GM18526 (cell line): ENCODE data around the gene ROBO1.

Experiments
- POLR2A ChIP-seq: IDR thresholded peaks from 3 replicates; pipeline ENCODE4 v1.6.1; 2011; ENCODE audit not compliant: insufficient read length; ENCODE audit errors: extremely low read depth

Gene ROBO1

GRCh38 chr3:78858174-78858573, 909.6 kb downstream of the ROBO1 start:
- TF ChIP-seq POLR2A, result no peak

DNA sequence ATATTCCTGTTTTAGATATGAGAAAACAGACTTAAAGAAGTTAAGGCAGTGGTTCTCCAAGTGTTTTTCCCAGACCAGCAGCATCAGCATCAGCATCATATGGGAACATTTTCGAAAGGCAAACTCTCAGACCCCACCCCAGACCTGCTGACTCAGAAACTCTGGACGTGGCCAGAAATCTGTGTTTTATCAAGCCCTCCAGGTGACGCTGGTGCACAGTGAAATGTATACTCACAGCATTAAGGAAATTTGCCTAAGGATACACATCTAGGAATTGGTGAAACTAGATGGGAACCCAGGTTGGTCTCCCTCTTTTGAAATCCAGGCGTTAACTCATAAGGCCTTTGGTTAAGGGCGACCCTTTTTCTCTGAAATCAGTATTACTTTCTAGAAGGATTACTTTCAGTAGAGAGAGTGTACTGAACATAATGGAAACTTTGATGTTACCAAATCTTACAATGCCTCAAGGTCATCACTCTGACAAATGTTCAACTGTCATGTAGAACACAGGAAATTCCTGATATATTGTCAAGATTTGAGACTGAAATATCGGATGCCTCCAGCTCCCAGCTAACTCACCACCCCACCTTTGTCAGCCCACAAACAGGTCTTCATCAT, 910.2 kb downstream of the ROBO1 start:
- no peak for TF ChIP-seq POLR2A

DNA sequence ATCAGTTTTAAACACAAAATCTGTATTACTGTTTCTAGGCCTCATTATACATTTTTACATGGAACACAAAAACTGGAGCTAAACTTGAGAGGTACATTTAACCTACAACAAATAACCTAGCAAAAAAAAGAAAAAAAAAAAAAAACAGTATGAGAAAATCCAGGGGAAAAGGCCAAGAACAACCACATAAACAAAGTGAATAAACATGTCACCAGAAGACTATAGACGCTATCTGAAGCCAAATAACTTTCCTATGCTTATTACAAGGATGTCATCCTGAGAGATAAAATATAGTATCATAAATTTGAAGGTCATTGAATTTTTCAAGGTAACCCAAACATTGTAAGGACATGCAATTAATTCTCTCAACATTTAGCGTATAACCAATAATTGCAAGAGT, 911.6 kb downstream of the ROBO1 start:
- TF ChIP-seq POLR2A, result no peak

DNA sequence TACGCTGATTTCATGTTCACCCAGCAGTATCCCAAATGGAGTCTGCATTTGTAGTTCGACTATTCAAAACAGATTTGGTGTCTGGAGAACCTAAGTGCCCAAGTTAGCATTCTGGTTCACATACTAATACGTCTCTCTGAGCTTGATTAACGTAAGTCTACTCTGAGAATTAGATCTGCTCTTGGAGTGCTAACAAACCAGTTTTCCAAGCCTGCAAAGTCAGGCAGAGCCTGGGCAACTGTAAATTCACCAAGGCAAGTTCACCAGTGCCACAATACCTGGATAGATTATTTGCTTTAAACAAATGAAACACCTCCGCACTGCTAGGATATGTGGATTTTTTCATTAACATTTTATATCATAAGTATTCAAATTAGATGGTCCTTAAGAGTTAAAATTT, 912.6 kb downstream of the ROBO1 start:
- no peak for TF ChIP-seq POLR2A

DNA sequence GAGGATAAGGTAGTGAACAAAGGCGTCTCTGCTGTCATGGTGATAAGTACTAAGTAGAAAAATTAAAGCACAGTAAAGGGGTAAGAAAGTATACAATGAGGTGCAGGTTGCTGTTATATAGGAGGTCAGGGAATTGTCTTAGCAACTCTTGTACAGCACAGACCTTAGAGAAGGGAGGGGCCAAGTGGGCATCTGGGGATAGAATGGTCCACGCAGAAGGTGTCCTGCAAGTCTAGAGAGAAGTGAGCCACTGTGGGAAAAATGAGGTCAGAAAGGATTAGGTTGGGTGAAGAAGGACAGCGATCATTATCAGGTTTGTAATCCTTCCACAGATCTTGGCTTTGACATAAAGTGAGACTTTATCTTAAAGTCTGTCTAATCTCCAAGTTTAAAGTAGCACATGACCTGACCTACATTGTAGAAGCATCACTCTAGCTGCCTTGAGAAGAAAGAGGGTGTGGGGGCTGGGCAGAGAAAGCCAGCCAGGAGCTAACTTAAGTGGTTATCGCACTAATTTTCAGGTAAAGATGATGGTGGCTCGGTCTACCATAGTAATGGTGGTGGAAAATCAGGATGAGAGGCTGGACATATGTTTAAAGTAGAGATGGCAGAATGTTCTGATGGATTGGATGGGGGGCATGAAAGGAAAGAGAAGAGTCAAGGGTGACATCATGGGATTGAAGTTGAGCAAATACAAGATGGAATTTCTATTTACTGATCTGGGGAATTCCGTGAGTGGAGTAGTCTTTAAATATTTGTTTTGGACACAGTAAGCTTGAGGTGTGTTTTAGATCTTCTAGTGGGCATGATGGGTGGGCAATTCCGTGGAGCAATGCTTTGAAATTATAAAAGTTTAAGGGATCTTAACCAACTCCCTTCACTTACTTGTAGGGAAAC, 919.2 kb downstream of the ROBO1 start:
- TF ChIP-seq POLR2A, result no peak

- no peak for TF ChIP-seq POLR2A
Observed at GRCh38 chr3:78847603-78848002, 920.2 kb downstream of the ROBO1 start.

GRCh38 chr3:78847203-78847602, 920.6 kb downstream of the ROBO1 start:
- TF ChIP-seq POLR2A, result no peak

DNA sequence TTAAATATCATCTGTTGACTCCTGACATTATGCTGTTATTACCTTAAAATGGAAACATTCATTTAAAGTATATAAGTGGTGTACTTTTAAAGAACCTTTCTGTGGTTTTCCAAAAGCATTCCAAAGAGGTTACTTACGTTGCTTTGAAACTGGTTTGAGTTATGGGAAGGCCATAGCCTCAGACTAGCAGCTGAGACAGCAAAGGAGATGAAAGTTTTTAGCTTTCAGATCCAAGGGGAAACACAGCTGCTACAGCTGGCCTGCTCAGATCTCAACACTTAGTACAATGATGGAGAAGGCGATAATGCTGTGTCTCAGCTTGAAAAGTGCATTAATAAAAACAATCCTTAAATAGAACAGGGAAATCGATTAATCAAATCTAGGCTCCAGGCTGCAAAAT, 921.1 kb downstream of the ROBO1 start:
- no peak for TF ChIP-seq POLR2A

DNA sequence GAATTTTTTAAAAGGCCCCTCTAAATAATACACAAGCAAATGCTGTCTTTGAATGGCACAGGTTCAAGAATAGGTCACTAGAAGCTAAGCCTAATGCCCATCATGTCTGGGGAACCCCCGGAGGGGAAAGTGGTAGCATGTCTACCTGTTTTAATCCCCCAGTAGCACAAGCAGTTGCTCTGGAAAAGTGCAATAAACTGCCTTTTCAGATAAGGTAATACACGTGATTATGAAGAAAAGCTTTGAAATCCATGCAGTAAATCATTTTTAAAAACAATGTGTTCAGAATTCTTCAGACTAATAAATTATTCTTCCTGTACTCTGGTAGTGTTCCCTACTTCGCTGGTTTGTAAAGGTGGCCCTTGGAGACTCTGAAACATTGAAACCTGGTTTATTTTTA, 922.2 kb downstream of the ROBO1 start:
- TF ChIP-seq POLR2A, result no peak

GRCh38 chr3:78844307-78844706, 923.5 kb downstream of the ROBO1 start:
- TF ChIP-seq POLR2A, result no peak

DNA sequence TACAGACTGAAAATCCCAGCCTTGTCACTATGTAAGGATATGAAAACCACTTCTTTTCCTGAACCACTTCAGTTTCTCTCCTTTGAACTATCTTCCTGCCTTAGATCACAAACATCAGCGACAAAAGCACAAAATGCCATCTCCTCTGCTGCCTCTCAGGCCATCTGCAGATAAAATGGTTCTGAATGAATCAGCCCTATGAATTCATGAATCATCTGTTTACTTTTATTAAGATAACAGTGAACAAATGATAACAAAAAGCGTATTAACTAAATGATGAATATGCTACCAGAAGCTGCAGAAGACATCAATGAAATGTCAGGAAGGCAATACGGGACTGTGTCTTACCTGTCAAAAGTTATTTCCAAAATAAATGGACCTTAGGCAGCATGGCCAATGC, 928.1 kb downstream of the ROBO1 start:
- TF ChIP-seq POLR2A, result no peak

- TF ChIP-seq POLR2A, result no peak
Observed at GRCh38 chr3:78838362-78838761, 929.4 kb downstream of the ROBO1 start.

DNA sequence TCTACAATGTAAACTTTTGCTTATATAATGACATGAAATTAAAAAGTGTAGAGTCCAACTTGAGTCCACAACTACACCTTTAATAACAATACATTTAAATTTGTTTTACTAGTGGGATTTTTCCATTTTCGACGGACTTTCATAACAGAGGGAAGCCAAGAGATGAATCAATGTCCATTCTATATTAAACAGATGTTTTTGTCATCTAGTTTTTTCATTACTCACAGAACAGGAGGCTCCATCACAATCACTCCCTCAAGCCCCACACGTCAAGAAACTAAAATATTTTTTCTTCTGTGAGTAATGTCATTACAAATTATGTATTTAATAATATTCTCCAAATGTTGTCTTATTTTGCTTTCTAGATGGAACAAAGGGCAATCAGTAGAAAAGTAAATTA, 932.9 kb downstream of the ROBO1 start:
- TF ChIP-seq POLR2A, result no peak

GRCh38 chr3:78832785-78833204, 935.0 kb downstream of the ROBO1 start:
- no peak for TF ChIP-seq POLR2A

GRCh38 chr3:78831446-78831972, 936.3 kb downstream of the ROBO1 start:
- TF ChIP-seq POLR2A, result no peak

- no peak for TF ChIP-seq POLR2A
Observed at GRCh38 chr3:78830470-78830869, 937.3 kb downstream of the ROBO1 start.
